Activated T-helper 1 cell treated with anti-CD3 and anti-CD28 coated beads, Interleukin-2, amount 50 U/mL, for 16 hours (primary cell): ENCODE data around the gene CAPN11.

Experiments used
- DNase-seq, 2 donors: peaks; one replicate each; pipeline ENCODE4 v3.0.0-alpha.2; 2020; ENCODE audit warnings: low read depth in 1 of 2, low spot score in 1 of 2

Gene CAPN11

DNA sequence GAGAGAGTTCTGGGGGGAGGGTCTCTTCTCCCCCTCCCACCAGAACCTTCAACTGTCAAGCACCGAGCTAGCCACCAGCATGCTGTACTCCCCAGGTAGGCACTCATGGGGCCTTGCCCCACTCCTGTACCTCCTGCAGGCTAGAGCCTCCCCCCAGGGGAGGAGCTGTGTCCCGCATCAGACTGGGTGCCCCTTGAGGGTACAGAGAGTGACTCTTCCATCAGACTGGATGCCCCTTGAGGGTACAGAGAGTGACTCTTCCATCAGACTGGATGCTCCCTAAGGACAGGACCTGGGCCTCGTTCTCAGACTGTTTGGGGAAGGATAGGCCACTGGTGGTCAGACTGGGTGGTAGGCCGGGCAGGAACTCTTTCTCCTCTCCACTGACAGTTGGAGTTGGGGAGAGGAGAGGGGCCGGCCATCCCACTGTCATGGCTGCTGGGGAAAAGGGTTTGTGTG lies at the start of gene CAPN11:
Gene CAPN11 (plus strand): TSS at position 51 of the 459 bp plus-strand sequence. CDS start 29 bp downstream, at position 80.
- no peak for DNase-seq

DNA sequence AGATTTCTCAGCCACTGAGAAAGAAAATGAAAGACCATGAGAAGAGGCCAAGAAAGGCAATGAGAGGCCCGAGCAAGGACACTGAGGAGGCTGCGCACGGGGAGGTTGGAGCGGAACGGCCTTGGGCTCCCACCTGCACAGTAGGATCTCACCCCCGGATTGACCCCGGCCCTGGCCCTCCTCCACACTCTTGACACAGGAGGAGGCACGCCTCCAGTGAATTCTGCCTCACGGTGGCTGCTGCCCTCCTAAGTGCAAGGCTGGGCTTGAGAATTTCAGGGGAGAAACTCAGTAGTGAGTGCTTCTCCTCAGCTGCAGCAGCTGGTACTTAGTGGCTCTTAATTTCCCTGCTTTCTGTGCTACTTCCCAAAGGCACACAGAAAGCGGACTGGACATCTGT lies 49.4 kb upstream of the CAPN11 start:
- no peak for DNase-seq

DNA sequence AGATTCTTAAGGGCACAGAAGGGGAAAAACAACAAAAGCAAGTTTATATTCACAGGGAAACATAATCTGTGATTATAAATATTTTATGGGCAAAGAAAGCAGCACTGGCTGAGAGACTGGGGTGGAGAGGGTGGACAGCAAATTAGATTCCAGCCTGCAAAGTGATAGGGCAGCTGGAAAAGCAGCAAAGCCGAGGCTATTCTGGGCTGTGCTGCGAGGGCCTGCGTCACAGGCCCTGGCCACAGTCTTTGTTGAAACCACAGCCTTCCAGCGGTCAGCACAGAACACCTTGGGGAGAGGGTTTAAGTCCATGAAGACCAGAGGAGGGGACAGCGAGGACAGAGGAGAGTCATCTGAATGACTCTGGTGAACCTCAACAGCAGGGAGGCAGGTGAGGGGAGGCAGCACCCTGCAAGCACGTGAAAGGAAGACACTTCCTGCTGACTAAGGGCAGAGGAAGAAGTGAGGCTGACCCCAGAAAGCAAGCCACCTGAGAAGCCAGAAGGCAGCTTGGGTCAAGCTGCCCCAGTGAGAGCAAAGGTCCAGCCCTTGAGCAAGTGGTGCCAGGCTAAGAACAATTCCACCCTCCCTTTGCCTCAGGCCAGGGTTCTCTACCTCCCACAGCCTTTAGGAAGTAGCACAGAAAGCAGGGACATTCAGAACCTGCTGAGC lies 48.5 kb upstream of the CAPN11 start:
- no peak for DNase-seq

- DNase-seq: no peak
Measured at GRCh38 chr6:44110966-44111365, 47.7 kb upstream of the CAPN11 start.

- DNase-seq: no peak
Measured at GRCh38 chr6:44111434-44112417, 46.9 kb upstream of the CAPN11 start.

DNA sequence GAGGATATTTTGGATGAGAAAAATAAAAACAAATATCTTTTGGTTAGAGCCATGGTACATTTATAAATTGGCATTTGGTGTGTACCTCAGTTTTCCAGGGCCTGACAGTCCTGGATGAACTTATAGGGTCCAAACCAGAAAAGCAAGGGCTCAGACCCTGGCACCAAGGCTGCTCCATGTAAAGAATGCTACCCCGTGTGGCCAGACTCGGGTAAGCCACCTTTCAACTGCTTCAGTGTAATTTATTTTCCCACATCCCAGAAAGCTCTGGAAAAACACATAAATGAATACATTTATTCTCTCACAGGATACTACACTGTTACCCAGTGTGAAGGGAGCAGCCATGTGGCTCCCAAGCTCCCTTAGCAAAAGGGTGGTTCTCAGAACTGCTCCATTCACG lies 45.2 kb upstream of the CAPN11 start:
- DNase-seq: no peak

DNA sequence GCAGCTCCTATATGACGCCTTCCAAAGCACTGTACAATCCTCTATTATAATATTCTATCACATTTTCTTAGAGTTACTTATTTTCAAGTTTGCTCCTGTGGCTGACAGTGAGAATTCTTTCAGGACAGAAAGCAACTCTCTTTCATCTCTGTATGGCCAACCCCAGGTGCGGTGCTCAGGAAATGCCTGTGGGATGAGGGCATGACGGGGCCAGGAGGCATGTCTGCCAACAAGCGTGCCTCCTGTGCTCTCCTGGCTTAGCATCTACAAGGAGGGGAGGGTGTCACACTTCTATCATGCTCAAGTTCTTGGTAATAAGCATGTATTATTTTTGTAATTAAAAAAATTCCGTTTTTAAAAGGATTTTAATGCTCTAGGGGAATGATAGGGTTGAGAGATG lies 42.8 kb upstream of the CAPN11 start:
- no peak for DNase-seq

- DNase-seq: no peak
Measured at GRCh38 chr6:44116641-44117382, 41.8 kb upstream of the CAPN11 start.

DNA sequence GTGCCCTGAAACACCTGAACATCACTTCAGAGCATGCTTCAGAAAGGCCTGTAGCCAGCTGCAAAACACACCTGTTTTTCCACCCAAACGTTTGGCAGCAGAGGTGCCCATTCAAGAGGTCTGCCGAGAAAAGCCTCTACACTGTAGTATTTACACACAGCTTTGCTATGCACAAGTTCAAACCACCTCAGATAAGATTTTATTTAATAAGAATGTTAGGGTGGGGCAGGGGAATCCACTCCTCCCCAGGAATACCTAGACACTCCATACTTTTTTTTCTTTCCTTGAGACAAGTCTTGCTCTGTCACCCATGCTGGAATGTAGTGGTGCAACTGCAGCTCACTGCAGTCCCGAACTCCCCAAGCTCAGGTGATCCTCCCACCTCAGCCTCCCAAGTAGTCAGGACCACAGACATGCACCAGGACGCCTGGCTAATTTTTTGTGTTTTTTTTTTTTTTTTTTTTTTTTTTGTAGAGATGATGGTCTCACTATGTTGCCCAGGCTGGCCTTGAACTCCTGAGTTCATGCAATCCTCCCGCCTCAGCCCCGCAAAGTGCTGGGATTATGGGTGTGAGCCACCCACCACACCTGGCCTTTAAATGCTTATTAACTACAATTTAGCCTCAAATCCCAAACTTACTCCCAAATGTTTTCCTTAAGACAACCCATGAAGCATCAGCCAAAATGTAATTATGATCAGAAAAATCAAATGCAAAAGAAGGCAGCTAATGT lies 41.1 kb upstream of the CAPN11 start:
- no peak for DNase-seq

DNA sequence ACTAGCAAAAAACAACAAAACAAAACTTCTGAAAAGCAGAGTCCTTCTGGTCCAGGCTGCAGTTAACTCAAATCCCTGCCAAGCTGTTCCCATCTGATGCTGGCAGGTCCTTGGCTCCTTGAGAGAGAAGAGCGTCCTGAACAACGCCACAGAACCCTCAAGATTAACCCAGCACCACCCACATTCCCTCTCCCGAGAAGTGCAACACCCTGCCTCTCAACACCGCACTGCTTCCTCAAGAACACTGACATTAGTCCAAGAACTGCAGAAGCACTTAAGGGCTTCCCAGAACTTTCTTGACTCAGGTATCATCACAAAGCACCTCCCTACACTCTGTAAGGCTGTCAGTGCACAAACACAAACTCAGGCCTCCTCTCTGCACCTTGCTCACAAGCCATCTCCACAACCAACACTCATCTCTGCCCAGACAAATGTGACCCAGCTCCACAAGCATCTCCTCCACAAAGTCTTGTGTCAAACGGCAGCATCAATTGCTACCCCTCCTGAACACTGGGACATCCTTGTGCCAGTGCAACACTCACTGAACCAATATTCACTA lies 38.8 kb upstream of the CAPN11 start:
- DNase-seq: no peak

DNA sequence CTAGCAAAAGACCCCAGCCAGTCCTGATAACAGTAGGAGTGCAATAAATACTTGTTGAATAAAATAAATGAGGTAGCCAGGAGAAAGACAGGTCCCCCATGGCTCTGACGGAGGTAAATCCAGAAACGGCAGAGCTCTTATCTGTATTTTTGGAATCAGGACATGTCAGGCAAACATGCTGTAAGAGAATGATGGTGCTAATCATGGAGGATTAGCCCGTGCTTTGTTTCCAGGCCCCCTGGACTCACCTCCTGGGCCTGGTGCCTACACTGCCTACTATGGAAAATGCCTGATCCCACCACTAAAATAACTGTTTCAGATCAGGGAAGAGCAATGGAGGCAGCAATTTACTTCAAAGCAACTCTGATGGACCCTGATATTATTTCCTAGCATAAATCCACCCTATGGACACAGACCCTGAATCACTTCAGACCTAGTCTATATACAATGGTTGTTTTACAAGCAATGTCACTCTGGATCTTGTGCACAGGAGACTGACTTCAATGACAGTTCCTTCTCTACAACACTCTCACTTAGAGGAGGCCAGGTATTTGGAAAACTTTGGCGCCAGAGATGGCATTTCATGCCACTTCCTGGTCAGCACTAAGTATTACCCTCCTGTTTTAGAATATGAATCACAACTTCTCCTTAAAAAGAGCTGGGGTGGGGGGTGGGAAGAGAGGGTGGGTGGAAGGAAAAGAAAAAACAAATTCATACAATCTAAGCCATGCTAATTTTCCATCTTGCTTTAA lies 37.8 kb upstream of the CAPN11 start:
- DNase-seq: no peak

- DNase-seq: no peak
Measured at GRCh38 chr6:44122801-44123200, 35.8 kb upstream of the CAPN11 start.

DNA sequence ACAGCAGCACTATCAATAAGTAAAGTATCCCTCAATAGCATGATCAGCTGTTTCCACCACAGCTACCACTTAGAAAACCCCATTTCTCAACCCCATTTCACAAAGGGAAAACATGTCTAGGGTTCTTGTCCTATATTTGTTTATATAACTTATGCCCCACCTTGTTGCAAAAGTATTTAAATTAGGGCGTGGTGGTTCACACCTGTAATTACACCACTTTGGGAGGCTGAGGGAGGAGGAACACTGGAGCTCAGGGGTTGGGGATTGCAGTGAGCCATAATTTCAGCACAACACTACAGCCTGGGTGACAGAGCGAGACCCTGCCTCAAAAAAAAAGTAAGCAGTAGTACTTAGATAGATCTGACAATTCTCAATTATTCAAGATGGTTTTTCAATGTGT lies 35.1 kb upstream of the CAPN11 start:
- no peak for DNase-seq

- peak in 1 of 2 donors; percentile 57 for DNase-seq
Measured at GRCh38 chr6:44126320-44127149, 32.1 kb upstream of the CAPN11 start.

GRCh38 chr6:44127186-44128019 lies 31.2 kb upstream of the CAPN11 start, which contains the start of the genes MRPL14 and TMEM63B:
TSS of gene MRPL14 (minus strand) at chr6:44127452. CDS start at chr6:44116611, 10,841 bp downstream.
TSS of gene TMEM63B (plus strand) at chr6:44127554. CDS start at chr6:44134585, 7,031 bp downstream.
- DNase-seq: peak; percentile 79 to 92

DNA sequence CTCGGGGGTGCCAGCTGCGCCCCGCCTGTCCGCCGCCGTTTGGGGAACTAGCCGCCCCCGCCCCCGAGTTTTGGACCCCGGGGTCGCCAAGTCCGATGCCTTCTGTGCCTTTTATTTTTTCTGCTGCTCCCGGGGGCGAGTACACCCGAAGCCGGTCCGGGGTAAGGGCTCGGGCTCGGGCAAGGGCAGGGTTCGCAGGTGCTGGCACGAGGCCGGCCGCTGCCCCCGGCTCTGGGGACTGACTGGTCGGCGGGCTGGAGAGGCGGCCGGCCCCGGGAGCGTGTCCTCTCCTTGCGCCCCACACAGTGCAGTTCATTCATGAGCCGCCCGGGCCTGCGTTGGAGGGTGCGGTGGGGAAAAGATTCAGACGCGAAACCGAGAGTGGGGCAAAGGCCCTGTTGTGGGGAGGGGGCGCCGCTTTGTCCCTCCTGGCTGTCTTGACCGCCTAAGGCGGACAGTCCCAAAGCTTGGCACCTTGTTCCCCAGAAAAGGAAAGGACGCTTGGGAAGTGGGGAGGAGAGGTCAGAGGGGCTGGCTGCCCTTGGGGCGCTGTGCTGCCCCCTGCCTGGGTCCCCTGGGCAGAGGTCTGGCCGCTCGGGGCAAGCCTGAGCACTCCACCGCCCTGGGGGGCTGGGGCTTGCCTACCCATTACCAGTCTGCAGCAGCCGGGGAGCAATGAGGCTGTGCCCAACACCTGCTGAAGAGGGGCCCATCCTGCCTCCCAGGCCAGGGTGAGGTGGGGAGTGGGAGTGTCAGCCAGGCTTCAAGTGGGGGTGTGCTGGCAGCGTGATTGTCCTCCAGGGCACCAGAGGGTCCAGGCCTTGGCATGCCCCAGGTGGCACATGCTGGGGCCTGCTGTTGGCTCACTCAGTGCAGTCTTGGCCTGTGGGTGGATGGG lies 30.4 kb upstream of the CAPN11 start:
- DNase-seq: no peak

GRCh38 chr6:44129841-44130322 lies 28.7 kb upstream of the CAPN11 start:
- no peak for DNase-seq
